Pons (tissue), 1 donor: ENCODE measurements around the gene JMJD1C.
"Not testable (repeated sequence)": the region's sequence is repeated elsewhere in the genome, so short reads cannot be mapped to it uniquely, and the experiment has no call there.

Source experiments
- DNase-seq: peaks from one replicate; pipeline ENCODE4 v3.0.0-alpha.2; 2016; ENCODE audit warnings: low spot score

Gene JMJD1C

DNA sequence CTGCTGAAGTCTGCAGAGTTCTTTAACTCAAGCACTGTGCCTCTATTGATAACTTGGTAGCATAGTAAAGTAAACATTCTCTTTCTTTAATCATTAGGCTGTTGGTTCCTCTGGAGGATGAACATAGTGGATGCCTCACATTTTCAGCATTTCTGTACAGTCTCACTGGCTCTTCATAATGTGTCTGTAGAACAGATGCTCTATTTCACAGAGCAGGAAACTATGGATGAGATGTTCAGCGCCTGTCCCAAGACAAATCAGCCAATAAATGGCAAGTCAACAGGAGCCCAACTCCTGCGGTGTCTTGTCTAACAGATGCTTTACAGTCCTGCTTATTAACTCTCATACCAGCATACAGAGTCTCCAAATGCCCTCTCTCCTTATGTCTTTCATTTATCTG is 296.2 kb downstream of the JMJD1C start:
- no peak for DNase-seq

DNA sequence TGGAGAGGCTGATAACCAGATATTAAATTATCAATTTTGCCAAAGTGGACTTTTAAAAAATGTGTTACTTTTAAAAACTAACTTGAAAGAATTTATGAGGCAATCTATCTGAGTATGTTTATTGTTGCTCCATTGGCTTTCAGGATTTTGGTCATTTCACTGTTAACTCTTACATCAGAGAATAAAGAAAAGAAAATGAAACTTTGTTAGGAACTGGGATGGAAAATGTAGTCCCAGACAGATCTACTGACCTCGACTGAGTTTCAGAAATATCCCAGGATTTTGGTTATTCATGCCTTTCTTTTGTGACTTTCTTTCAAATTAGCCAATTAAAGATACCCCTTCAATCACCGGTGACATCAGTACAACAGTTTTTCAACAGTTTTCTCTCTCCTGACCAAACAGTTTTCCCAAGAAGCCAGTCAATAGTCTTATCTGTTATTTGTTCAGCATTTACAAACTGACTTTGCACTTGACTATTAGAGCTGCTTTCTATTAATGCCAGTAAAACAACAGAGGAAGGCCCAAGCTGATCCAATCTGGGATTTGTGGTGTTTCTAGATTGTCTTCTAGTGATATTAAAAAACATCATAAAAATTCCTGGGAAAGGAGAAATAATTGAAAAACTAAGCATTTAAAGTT is 296.8 kb downstream of the JMJD1C start:
- no peak for DNase-seq

DNA sequence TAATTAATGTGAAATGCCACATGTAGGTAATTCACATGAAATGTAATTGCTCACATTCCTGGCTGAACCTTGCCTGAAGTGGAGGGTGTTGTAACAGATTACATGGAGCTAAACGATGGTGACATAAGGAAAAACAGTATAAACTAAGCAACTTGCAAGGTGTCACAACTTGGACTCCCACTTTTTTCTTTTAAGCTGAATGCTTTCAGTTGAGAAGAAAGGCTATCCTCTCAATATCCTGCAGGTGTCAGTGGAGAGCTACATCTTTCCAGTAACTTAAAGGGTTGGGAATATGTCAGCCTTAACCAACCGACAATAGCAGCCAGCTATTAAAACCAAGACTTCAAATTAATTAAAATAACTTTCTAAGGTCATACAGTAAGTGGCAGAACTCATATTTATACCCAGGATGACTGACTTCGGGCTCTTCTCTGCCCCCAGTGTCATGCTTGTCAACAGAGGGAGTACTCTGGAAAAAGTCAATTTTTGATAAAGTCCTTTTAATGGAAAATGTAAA is 299.0 kb downstream of the JMJD1C start:
- peak; percentile 93 for DNase-seq

DNA sequence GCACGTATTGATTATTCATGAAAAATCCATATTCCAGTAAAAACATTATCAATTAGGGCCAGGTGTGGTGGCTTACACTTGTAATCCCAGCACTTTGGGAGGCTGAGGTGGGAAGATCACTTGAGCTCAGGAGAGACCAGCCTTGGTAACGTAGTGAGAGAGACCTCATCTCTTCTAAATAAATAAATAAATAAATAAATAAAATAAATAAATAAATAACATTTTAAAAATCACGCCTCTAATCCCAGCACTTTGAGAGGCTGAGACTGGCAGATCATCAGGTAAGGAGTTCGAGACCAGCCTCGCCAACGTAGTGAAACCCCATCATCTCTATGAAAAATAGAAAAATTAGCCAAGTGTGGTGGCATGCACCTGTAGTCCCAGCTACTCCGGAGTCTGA is 300.5 kb downstream of the JMJD1C start:
- DNase-seq: no peak

DNA sequence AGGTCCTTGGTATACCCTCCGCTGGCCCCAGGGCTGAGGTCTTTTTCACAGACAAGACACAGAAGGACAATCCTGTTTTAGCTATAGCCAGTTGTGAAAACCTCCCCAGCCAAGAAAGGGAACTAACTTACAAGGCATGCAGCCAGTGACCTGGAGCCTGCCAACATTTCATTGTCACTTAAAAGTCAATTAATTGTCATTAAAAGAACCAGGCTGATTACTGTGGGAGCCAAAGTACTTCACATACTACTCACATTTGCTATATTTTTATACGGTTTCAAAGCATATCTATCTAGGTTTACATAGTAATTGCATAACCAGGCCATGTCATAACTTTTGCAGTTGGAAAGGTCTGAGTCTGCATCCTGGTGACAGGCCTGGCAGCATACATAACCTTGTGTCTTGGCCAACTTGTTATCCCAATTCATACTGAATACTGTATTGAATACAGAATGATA is 301.6 kb downstream of the JMJD1C start:
- DNase-seq: no peak

DNA sequence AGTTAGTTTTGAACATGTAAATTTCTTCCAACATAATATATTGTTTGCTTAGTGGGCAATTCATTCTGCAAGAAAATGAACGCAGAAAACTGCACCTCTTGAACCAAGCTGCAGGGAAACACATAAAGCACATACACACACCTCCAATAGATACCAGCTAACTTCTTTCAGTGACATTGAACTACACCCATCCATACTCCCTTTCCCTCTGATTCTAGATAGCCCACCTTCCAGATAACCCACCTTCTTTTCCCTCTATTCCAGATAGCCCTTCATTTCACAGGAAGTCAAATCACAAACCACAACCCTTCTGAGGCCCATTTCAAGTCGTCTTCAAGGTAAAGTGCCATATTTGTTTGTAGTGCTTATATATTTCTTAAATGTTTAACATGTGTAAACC is 304.2 kb downstream of the JMJD1C start:
- no peak for DNase-seq

DNA sequence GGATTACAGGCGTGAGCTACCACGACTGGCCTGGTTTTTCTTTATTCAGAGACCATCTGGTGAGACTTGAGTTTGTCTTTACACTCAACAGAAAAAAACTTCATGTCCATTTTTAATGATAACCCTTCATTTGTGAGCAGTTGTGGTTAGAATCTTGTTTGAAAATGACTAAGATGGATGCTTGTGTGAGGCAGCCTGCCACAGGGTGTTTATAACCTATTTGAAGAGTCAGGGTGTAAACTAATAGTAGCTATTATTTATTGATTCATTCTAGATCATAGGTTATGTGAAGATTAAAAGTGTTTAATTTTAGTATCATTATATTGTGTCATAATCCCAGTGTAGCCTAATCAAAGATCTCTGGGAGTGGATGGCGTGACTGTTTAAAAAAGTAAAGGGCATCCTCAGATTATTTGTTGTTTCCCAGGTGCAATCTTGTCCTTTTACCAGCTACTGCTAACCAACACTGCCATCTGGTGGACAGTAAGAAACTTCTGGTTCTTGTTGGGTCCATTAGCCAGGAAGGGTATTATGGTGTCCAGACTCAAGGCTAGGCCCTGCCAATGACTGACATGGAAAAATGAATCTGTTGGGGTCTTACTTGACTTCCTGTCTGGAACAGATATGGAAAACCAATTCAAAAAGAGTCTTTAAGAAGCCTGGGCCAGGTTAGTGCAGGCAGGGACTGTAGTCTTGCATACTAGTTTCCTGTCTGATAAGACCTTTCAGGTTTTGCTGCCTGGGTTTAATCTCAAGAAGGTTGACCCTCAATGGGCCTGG is 307.7 kb downstream of the JMJD1C start:
- peak; percentile 95 for DNase-seq

DNA sequence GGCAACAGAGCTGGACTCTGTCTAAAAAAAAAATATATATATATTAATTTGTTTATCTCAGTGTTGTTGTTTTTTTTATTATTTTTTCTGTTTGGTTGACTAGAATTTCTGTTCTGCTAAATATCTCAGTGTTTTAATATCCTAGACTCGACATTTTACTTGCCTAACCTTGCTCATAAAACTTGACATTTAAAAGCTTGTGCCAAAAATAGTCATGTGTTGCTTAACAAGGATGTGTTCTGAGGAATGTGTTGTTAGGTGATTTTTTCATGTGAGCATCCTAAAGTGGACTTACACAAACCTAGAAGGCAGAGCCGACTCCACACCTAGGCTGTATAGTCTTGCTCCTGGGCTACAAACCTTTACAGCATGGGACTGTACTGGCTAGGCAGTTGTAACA is 309.5 kb downstream of the JMJD1C start:
- no peak for DNase-seq

DNA sequence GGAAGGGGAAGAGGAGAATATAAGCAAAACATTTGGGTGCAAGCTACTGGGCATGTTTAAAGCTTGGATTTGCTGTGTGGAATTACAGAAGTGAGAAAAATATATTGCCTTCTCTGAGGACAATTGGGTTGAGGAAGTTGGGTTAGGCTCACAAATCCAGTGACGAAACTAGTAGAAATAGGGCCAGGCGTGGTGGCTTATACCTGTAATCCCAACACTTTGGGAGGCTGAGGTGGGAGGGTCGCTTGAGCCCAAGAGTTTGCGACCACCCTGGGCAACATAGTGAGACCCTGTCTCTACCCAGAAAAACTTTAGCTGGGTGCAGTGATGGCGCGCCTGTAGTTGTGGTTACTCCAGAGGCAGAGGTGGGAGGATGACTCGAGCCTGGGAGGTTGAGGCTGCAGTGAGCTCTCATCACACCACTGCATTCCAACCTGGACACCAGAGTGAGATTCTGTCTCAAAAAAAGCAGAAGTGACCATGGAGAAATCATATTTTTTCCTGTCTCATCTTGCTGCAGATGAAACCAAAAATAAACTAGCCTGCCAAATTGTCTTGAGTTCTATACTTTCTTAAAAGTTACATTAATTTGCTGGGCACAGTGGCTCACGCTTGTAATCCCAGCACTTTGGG is 310.3 kb downstream of the JMJD1C start:
- DNase-seq: no peak

DNA sequence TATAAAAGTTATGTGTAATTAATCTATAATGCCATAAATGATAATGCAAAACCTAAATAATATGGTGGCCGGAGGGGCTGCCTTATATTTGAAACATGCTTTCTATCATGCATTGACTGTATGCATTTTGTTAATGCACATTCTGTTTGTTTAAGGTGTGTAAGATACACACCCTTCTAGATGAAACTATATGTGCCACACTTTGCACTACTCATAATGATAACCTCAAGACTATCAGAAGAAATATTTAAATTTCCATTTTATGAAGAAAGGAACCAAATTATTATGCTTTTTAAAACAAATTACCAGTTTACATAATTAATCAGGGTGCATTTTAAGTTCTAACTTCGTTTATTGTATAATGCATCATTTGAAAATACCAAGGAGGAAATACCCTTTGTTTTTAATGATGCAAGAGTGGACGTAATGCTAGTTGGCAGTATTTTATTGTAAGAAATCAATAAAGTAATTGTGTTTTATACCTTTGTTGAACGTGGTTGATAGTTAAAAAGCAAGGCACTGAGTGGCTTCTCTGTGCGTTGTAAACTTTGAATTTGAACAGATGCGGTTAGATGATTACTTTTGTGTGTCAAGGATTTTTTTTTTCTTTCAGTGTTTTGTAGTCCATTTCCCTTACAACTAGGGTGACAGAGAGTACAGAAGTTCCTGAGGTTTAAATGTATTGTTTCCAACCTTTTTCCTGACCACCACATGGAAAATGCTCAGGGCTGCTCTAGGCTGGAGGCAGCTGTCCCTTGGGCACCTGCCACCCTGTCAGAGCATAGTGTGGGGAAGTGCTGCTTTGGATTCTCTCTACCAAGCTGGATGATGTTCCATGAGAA is 311.0 kb downstream of the JMJD1C start:
- DNase-seq: no peak

DNA sequence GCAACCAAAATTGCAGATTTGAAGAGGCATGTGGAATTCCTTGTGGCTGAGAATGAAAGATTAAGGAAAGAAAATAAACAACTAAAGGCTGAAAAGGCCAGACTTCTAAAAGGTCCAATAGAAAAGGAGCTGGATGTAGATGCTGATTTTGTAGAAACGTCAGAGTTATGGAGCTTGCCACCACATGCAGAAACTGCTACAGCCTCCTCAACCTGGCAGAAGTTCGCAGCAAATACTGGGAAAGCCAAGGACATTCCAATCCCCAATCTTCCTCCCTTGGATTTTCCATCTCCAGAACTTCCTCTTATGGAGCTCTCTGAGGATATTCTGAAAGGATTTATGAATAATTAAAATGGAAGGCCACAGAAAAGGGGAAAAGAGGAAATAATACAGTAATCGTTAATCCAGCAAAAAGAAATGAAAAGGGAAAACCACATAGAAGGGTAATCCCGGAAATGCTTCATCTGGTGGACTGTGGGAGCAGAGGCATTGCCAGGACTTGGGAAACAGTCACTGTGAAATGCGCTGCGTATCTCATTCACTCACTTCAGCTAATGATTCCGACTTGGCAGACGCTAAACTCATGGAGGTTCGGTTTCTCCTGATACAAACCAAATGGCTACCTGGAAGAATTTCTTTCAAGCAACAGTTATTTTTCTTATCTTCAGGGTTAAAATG is 311.8 kb downstream of the JMJD1C start:
- not testable (repeated sequence) for DNase-seq

DNA sequence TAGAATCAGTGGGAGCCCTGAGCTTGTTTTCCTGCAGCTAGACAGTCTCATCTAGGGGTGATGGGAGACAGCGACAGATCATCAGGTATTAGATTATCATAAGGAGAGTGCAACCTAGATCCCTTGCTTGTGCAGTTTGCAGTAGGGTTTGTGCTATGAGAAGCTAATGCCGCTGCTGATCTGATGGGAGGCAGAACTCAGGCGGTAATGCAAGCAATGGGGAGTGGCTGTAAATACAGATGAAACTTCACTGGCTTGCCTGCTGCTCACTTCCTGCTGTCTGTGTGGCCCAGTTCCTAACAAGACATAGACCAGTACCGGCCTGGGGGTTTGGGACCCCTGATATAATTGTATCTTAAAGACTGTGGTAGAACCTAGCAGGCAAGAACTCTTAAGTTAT is 315.0 kb downstream of the JMJD1C start:
- no peak for DNase-seq

DNA sequence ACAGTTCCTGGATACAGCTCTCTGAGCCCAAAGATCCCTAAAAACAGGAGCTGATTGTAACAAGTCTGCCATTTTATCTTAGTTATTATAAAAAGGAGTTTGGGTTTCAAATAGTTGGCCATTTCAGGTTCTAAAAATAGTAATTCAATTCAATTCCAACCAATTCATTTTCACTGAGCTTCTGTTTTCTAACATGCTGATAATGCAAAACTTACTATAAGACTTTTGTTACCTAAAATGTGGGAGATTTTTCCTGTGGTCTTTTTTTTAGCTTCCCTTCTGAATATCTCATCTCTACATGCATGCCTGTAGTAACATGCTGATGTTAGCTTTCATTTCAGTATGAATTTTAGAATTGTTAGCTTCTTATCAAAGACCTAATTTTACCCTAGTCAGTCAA is 319.3 kb downstream of the JMJD1C start:
- no peak for DNase-seq

DNA sequence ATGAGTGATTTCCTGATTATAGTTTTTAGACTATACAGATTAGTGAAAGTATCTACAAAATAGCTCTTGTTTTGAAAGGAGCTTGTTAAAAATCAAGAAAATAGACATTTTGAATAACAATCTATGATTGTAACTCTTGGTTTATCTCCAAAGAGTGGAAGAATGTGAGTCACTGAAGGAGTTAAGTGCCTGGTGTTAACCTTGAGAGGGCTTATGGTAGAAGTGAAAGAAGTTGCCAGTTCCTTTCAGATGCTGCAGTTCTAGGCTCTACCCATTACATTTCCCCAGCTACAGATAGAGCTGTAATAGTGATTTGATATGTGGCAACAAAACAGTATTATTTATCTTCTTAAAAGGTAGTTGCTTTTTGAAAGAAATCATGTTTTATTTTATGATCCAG is 320.0 kb downstream of the JMJD1C start:
- DNase-seq: no peak

DNA sequence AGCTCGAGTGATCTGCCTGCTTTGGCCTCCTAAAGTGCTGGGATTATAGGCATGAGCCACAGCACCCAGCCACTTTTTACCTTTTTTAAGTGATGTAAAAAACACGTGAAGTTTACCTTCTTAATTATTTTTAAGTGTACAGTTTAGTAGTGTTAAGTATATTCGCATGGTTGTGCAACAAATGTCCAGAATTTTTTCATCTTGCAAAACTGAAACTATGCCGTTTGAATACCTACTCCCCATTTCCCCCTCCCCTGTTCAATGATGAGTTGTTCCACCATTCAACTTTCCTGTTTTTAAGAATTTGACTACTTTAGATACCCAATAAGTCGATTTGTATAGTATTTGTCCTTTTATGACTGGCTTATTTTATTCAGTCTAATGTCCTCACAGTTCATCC is 321.8 kb downstream of the JMJD1C start:
- no peak for DNase-seq

DNA sequence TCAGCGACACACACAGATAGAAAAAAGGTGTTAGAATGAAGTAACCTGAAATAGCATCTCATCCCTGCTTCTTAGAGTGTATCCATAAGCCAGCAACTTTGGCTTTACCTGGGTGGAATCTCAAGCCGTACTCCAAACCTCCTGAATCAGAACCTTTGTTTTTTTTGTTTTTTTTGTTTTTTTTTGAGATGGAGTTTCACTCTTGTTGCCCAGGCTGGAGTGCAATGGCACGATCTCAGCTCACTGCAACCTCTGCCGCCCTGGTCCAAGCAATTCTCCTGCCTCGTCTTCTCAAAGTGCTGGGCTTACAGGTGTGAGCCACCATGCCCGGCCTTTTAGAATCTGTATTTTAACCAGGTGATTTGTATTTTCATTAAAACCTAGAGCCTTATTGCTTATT is 323.6 kb downstream of the JMJD1C start:
- DNase-seq: no peak

DNA sequence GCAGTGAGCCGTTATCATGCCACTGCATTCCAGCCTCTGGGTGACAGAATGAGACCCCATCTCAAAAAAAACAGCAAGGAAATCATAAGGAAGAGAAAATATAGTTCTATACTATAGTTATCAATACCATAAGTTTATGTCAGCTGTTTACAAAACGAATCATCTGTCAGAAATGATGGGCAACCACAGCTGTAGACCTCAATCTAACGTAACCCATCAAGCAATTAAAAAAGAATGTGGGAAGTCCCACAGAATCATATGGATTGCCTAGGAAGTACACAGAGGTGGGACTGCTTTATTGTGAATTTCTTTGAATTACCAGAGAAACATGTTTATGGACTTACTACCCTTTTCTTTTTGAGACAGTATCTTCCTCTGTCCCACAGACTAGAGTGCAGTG is 325.7 kb downstream of the JMJD1C start:
- no peak for DNase-seq

DNA sequence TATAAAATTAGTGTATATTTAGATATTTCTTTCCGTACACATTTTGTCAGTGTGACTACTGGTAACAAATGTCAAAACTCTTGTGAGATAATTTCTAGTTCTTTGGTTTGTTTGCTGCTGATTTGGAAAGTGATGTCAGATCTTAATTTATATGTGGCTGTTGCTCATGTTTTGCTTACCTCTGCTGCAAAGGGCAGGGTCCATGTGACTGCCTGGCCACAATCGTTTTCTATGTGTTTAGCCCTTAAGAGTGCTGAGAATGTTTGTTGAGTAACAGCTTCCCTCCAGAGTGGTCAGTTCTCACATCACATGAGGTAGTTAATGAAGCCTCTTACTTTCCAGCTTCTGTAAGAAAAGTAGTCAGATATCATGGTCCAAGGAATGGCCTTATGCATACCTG is 328.5 kb downstream of the JMJD1C start:
- DNase-seq: no peak

DNA sequence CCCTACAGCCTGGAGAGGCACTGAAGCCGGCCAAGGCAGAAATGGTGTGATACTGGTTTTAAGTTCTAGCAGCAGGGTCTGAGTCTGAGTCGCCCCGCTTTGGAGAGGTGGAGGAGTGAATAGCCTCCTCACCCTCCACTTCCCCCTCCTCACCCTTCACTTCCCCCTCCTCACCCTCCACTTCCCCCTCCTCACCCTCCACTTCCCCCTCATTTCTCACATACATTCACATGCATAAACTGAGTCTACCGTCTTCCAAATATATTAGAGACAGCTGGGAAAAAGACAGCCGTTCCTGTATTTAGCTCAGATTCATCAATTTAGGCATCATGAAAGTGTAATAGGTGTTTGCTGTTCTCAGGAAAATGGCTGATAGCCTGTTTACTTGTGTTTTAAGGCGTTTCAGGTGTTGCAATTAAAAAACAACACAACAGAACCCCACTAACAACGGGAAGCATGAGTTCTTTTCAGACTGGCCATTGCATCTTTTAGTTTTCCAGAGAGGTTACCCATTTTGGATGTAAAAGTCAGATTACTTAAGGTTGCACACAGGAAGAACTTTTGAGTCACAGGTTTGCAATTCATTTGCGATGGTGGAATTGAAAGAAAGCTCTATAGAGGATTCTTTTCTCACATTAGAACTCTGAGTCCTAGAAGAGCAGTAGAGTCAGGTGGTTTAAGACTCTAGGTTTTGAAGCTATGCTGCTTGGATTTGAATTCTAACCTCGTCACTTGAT is 331.8 kb downstream of the JMJD1C start:
- peak; percentile 37 for DNase-seq

DNA sequence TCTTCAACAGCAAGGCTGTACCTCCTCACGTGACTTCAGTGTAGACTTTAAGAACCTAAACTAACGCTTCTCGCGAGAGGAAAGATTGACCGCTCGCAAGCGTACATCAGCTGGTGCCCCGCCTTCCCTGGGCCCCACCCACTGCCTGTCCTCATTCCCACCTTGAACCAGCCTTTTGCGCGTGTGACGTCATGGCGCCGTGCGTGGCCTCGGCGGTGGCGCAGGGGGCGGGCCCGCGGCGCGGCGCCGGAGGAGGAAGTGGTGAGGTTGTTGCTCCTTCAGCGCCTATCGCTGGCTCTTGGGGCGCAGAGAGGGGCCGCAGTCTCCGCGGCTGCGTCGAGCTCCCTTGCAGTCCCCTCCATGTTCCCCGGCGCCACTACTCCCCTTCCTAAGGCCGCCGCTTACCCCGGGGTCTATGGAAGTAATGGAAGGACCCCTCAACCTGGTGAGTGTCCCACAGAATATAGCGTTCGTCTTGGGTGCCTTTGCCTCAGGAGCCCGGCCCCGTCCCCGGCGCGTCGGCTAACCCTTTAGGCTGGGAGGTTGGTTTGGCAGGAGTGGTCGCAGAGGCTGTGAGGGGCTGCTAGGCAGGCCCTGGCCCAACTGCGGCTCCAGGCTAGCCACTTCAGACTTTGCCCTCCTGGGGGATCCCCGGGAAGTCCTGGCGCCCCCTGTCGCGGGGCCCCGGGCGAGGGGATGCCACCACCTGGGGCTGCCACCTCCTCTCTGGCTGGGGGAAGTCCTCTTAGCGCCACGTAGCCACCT is 332.5 kb downstream of the JMJD1C start, which contains the start of gene NRBF2:
TSS of gene NRBF2 (plus strand) at position 273 of the 765 bp plus-strand sequence. CDS start at position 416, 143 bp downstream.
- peak; percentile 93 for DNase-seq
